Trophoblast cell (in vitro differentiated cells and primary cell): ENCODE measurements around the gene NCOA7.

Experiments
- DNase-seq, 2 donors: peaks; one replicate each; pipeline ENCODE4 v3.0.0-alpha.2; 2016
- H2AFZ ChIP-seq: 2 replicates; pipeline ENCODE4 v1.6.1; 2013; ENCODE audit warnings: low read length, moderate library complexity, mild to moderate bottlenecking; ENCODE audit not compliant: insufficient read depth, poor library complexity
- H2AK5ac ChIP-seq: 2 replicates; pipeline ENCODE4 v1.6.1; 2013; ENCODE audit warnings: mild to moderate bottlenecking, low read length
- H2BK120ac ChIP-seq: 2 replicates; pipeline ENCODE4 v1.6.1; 2013; ENCODE audit warnings: low read length, mild to moderate bottlenecking, moderate library complexity; ENCODE audit not compliant: insufficient read depth, poor library complexity
- H2BK12ac ChIP-seq: 2 replicates; pipeline ENCODE4 v1.6.1; 2013; ENCODE audit warnings: mild to moderate bottlenecking, low read length, moderate library complexity
- H2BK5ac ChIP-seq: 2 replicates; pipeline ENCODE4 v1.6.1; 2013; ENCODE audit warnings: low read length, low read depth, moderate library complexity, mild to moderate bottlenecking; ENCODE audit not compliant: poor library complexity
- H3K14ac ChIP-seq: 2 replicates; pipeline ENCODE4 v1.6.1; 2013; ENCODE audit warnings: mild to moderate bottlenecking, low read length
- H3K18ac ChIP-seq: 2 replicates; pipeline ENCODE4 v1.6.1; 2013; ENCODE audit warnings: mild to moderate bottlenecking, low read length
- H3K23ac ChIP-seq: 2 replicates; pipeline ENCODE4 v1.6.1; 2013; ENCODE audit warnings: low read length
- H3K27ac ChIP-seq: 2 replicates; pipeline ENCODE4 v1.5.1; 2013; ENCODE audit warnings: low read depth, mild to moderate bottlenecking, inconsistent platforms, low read length, moderate library complexity
- H3K27me3 ChIP-seq: 2 replicates; pipeline ENCODE4 v1.6.1; 2013; ENCODE audit warnings: inconsistent platforms, mild to moderate bottlenecking, low read length, moderate library complexity; ENCODE audit not compliant: insufficient read depth
- H3K36me3 ChIP-seq, 2 experiments: 1 replicate in 1 of 2; 2 replicates in 1 of 2; pipeline ENCODE4 v1.6.1; 2013; ENCODE audit warnings: low read length in 2 of 2, mild to moderate bottlenecking in 2 of 2, moderate library complexity in 1 of 2; ENCODE audit not compliant: insufficient read depth in 2 of 2, control insufficient read depth in 1 of 2
- H3K4ac ChIP-seq: 2 replicates; pipeline ENCODE4 v1.6.1; 2013; ENCODE audit warnings: low read depth, mild to moderate bottlenecking, low read length, moderate library complexity
- H3K4me1 ChIP-seq, 2 experiments: 1 replicate in 1 of 2; 2 replicates in 1 of 2; pipeline ENCODE4 v1.6.1; 2013; ENCODE audit warnings: low read length in 2 of 2, mild to moderate bottlenecking in 2 of 2, moderate library complexity in 1 of 2; ENCODE audit not compliant: insufficient read depth in 2 of 2, control insufficient read depth in 1 of 2
- H3K4me2 ChIP-seq: 2 replicates; pipeline ENCODE4 v1.6.1; 2013; ENCODE audit warnings: inconsistent platforms, mild to moderate bottlenecking, low read length, moderate library complexity
- H3K4me3 ChIP-seq: 2 replicates; pipeline ENCODE4 v1.5.1; 2013; ENCODE audit warnings: mild to moderate bottlenecking, low read depth, low read length, inconsistent platforms
- H3K79me1 ChIP-seq: one replicate; pipeline ENCODE4 v1.6.1; 2013; ENCODE audit warnings: low read length
- H3K79me2 ChIP-seq: 2 replicates; pipeline ENCODE4 v1.6.1; 2013; ENCODE audit warnings: low read length, mild to moderate bottlenecking; ENCODE audit not compliant: control insufficient read depth, insufficient read depth, poor library complexity
- H3K9ac ChIP-seq: 2 replicates; pipeline ENCODE4 v1.6.1; 2013; ENCODE audit warnings: mild to moderate bottlenecking, low read length
- H3K9me3 ChIP-seq: 2 replicates; pipeline ENCODE4 v1.6.1; 2013; ENCODE audit warnings: low read depth, mild to moderate bottlenecking, control low read depth, inconsistent platforms, low read length; ENCODE audit not compliant: insufficient read depth
- H4K12ac ChIP-seq: 2 replicates; pipeline ENCODE4 v1.6.1; 2013; ENCODE audit warnings: low read depth, mild to moderate bottlenecking, low read length, moderate library complexity
- H4K8ac ChIP-seq: 2 replicates; pipeline ENCODE4 v1.6.1; 2013; ENCODE audit warnings: low read depth, mild to moderate bottlenecking, low read length, moderate library complexity
- H4K91ac ChIP-seq: one replicate; pipeline ENCODE4 v1.6.1; 2013; ENCODE audit warnings: low read depth, mild to moderate bottlenecking, low read length, moderate library complexity
- WGBS: extraction: QIAGEN DNeasy Blood & Tissue Kit; methylation state at CpG from one replicate; pipeline ENCODE4 v1.1.7; 2013; ENCODE audit warnings: missing lambda C conversion rate; ENCODE audit not compliant: insufficient read length, insufficient coverage; ENCODE audit errors: extremely low coverage; 5-methylcytosine and 5-hydroxymethylcytosine counted together

The NCOA7 gene

DNA sequence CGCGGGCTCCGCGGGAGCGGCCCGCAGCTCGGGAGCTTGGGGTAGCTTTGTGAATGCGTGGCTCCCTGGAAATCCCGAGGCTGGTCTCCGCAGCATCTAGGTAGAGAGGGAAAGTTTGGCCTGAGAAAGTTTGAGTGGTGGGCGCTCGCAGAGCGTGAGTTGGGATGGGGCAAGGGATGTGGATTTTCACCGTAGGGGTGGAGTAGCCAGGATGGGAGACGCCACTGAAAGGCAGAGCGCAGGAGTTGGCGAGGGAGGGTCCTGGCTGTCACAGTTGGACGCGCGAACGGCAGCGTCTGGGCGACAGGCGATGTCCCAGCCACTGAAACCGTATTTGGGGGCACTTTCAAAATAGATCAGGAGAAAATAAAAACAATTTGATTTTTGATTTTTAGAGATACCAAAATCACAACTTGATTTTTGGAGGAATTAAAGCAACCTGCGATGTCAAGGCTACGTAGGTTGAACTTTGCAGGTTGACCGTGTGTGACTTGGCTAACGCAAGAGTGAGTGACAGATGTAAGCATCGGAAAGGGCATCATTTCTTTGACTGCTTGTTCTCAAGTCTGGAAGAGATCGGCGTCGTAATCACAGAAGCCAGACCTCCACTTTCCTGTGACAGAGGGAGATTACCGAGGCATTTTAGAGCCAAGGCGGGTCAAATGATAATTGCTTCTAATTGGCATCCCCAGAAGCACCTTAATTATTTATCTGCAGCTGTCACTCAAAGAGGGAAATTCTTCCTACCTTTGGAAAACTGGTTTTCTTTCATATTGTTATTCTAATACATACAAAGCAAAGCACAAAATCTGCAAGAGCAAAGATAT is 40.7 kb upstream of the NCOA7 start:
- Histone ChIP-seq H3K4me2 (peak overlapping the region; percentile 77), H2BK12ac (no peak overlapping the region), H3K23ac (no peak overlapping the region), H3K14ac (peak overlapping the region; percentile 25), H3K79me2 (peaks cover 10% of the 10 kb centered on the region), H4K91ac (peak overlapping the region; percentile 41), H2AK5ac (no peak overlapping the region), H4K8ac (peak overlapping the region; percentile 67), H2AFZ (peak overlapping the region; percentile 19), H2BK5ac (peak overlapping the region; percentile 5), H3K9ac (peak overlapping the region; percentile 82), H3K36me3 (peaks cover 0 to 5% of the 10 kb centered on the region in 2 experiments), H3K9me3 (no peaks in the 10 kb centered on the region), H4K12ac (no peak overlapping the region), H3K4me1 (peaks cover 0 to 3% of the 10 kb centered on the region in 2 experiments), H3K4ac (no peak overlapping the region), H3K4me3 (peak overlapping the region; percentile 78), H3K79me1 (peaks cover 17% of the 10 kb centered on the region), H3K27ac (peak overlapping the region; percentile 57), H2BK120ac (peak overlapping the region; percentile 18), H3K18ac (peak overlapping the region; percentile 70), H3K27me3 (no peaks in the 10 kb centered on the region)
- no peak for DNase-seq
- no CpG with 5 or more reads among the region's 35 CpGs for WGBS

DNA sequence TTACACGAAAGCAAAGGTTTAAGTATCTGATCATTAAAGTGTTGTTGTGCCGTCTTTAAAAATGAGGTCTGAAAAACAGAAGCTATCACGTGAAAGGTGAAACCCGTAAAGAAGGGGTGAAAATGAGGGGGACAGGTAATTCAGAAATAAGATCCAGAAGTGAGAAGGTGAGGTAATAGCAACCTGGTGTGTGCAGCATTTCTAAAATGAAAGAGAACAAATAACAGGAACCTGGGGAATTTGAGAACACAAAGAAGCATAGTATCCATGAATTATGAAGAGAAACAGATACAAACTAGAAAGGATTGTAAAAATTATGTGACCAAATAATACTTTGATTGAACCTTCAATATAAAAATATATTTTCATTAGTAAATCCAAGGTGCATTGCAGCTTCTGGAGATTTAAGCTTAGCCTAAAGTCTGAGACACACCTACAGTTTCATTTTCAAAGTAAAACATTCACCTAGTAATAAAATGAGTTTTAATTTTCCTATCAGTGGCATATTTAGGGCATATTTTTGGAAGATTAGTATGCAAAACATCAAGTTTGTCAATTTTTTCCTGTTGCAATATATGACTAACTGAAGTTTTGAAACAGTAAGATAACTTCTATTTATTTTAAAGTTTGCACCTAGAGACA is 39.9 kb upstream of the NCOA7 start:
- H3K36me3 ChIP-seq: peaks cover 2 to 10% of the 10 kb centered on the region in 2 experiments
- no peaks in the 10 kb centered on the region for H3K9me3 ChIP-seq
- H2BK120ac ChIP-seq: no peak overlapping the region
- H3K14ac ChIP-seq: no peak overlapping the region
- H3K4ac ChIP-seq: no peak overlapping the region
- H4K12ac ChIP-seq: no peak overlapping the region
- DNase-seq: peak in 1 of 2 donors; percentile 44
- no peak overlapping the region for H3K27ac ChIP-seq
- H3K4me2 ChIP-seq: peak overlapping the region; percentile 77
- no peak overlapping the region for H2AFZ ChIP-seq
- WGBS: no CpG with 5 or more reads among the region's 4 CpGs
- H3K18ac ChIP-seq: no peak overlapping the region
- H2AK5ac ChIP-seq: no peak overlapping the region
- no peak overlapping the region for H2BK5ac ChIP-seq
- no peaks in the 10 kb centered on the region for H3K27me3 ChIP-seq
- peaks cover 10% of the 10 kb centered on the region for H3K79me2 ChIP-seq
- H3K9ac ChIP-seq: no peak overlapping the region
- peaks cover 17% of the 10 kb centered on the region for H3K79me1 ChIP-seq
- H3K4me3 ChIP-seq: no peak overlapping the region
- no peak overlapping the region for H4K91ac ChIP-seq
- no peak overlapping the region for H2BK12ac ChIP-seq
- H3K4me1 ChIP-seq: peaks cover 0 to 3% of the 10 kb centered on the region in 2 experiments
- H4K8ac ChIP-seq: no peak overlapping the region
- H3K23ac ChIP-seq: no peak overlapping the region

DNA sequence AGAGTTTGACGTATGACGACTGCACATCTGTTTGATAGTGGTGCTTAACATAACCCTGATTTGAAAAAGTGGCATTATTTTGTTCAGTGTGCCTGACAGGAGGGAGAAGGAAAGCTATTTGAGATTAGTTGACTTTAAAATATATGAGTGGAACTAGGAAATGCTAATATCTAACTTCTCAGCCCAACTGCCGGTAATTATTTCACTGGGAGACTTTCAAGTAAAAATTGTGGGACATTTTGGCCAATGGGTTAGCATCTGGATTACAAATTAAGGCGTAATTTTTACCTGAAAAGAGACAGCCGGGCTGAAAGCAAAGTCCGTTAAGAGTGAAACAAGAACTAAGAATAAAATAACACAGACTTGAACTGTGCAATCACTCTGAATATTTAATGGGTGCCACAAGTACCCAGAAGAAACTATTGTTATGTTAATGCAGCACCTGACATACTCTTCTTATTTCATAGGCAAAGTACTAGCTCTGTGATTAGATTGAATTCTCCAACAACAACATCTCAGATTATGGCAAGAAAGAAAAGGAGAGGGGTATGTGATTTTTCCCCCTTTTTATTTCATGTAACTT is 39.3 kb upstream of the NCOA7 start:
- no peak overlapping the region for H3K4me3 ChIP-seq
- no peaks in the 10 kb centered on the region for H3K9me3 ChIP-seq
- H4K12ac ChIP-seq: no peak overlapping the region
- no peaks in the 10 kb centered on the region for H3K27me3 ChIP-seq
- no peak overlapping the region for H2BK120ac ChIP-seq
- no peak overlapping the region for H2AFZ ChIP-seq
- no peak overlapping the region for H3K9ac ChIP-seq
- H4K8ac ChIP-seq: no peak overlapping the region
- H4K91ac ChIP-seq: no peak overlapping the region
- peak overlapping the region; percentile 40 for H3K4me2 ChIP-seq
- H3K36me3 ChIP-seq: peaks cover 5 to 11% of the 10 kb centered on the region in 2 experiments
- no CpG with 5 or more reads among the region's 6 CpGs for WGBS
- H3K4ac ChIP-seq: no peak overlapping the region
- H3K18ac ChIP-seq: no peak overlapping the region
- peaks cover 10% of the 10 kb centered on the region for H3K79me2 ChIP-seq
- H3K4me1 ChIP-seq: peaks cover 0 to 3% of the 10 kb centered on the region in 2 experiments
- no peak for DNase-seq
- no peak overlapping the region for H2BK5ac ChIP-seq
- no peak overlapping the region for H3K14ac ChIP-seq
- H3K27ac ChIP-seq: no peak overlapping the region
- H2AK5ac ChIP-seq: no peak overlapping the region
- H2BK12ac ChIP-seq: no peak overlapping the region
- no peak overlapping the region for H3K23ac ChIP-seq
- peaks cover 17% of the 10 kb centered on the region for H3K79me1 ChIP-seq

DNA sequence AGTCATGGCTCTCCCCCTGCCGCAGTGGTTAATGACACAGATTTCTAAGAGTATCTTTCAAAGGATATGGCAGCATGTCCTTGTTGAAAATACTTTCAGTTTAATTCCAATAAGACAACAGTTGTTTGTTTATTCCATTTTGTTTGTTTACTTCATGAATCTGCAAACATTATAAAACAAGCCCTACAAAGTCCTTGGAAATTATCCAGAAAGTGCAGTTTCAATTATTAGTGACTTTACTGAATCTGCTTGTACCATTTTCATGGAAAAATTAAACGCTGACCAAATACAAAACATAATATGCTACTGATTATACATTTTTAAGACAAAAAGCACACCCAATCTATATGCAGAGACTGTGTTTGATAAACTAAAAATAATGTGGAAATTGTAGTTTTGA is 38.0 kb upstream of the NCOA7 start:
- no peak overlapping the region for H2AFZ ChIP-seq
- no peak overlapping the region for H2BK5ac ChIP-seq
- H3K14ac ChIP-seq: no peak overlapping the region
- H3K4ac ChIP-seq: no peak overlapping the region
- H4K91ac ChIP-seq: no peak overlapping the region
- H4K12ac ChIP-seq: no peak overlapping the region
- no peak overlapping the region for H3K9ac ChIP-seq
- WGBS: no CpG with 5 or more reads among the region's 2 CpGs
- no peak for DNase-seq
- H3K4me1 ChIP-seq: no peaks in the 10 kb centered on the region
- no peak overlapping the region for H3K18ac ChIP-seq
- no peak overlapping the region for H3K4me3 ChIP-seq
- H3K27me3 ChIP-seq: no peaks in the 10 kb centered on the region
- no peaks in the 10 kb centered on the region for H3K9me3 ChIP-seq
- H3K27ac ChIP-seq: no peak overlapping the region
- H3K79me1 ChIP-seq: peaks cover 14% of the 10 kb centered on the region
- H3K4me2 ChIP-seq: no peak overlapping the region
- H2BK12ac ChIP-seq: no peak overlapping the region
- no peak overlapping the region for H3K23ac ChIP-seq
- H3K79me2 ChIP-seq: peaks cover 8% of the 10 kb centered on the region
- H2AK5ac ChIP-seq: no peak overlapping the region
- H4K8ac ChIP-seq: no peak overlapping the region
- H2BK120ac ChIP-seq: no peak overlapping the region
- H3K36me3 ChIP-seq: peaks cover 10 to 13% of the 10 kb centered on the region in 2 experiments
